H1 (cell line): ENCODE measurements around the gene CDYL. TPM values are rescaled to one million over a fixed set of nuclear protein-coding genes. Genes with fewer than 3 reads are reported as not detected.

Experiments
- CHD7 ChIP-seq: fragments of 300-600 bp; sonication (generic); IDR thresholded peaks from 2 replicates; pipeline ENCODE4 v1.7.1; 2012; ENCODE audit warnings: low read length, moderate library complexity, mild to moderate bottlenecking, inconsistent platforms; ENCODE audit not compliant: insufficient replicate concordance
- FOSL1 ChIP-seq: IDR thresholded peaks from 2 replicates; pipeline ENCODE4 v1.6.1; 2011; ENCODE audit warnings: mild to moderate bottlenecking, low read depth, low read length, moderate library complexity; ENCODE audit not compliant: insufficient read depth
- NANOG ChIP-seq: IDR thresholded peaks from 2 replicates; pipeline ENCODE4 v1.6.1; 2011; ENCODE audit warnings: low read length, low read depth, mild to moderate bottlenecking, inconsistent platforms; ENCODE audit not compliant: insufficient read depth, poor library complexity, severe bottlenecking
- RAD21 ChIP-seq, 2 experiments: IDR thresholded peaks in 1 of 2; conservative IDR thresholded peaks in 1 of 2; 2 replicates each; pipeline ENCODE4 v1.6.1; 2011; ENCODE audit warnings: low read depth in 2 of 2, low read length in 2 of 2, improper control_type of control experiment in 1 of 2, inconsistent platforms in 1 of 2, mild to moderate bottlenecking in 1 of 2, moderate library complexity in 1 of 2
- RBBP5 ChIP-seq: IDR thresholded peaks from 2 replicates; pipeline ENCODE4 v1.7.1; 2012; ENCODE audit warnings: low read depth, mild to moderate bottlenecking, inconsistent platforms, low read length, moderate library complexity, borderline replicate concordance
- RFX5 ChIP-seq: IDR thresholded peaks from 2 replicates; pipeline ENCODE4 v1.6.1; 2011; ENCODE audit warnings: low read depth, low read length, improper control_type of control experiment, borderline replicate concordance
- TAF7 ChIP-seq: optimal IDR thresholded peaks from 2 replicates; pipeline ENCODE3; 2011; ENCODE audit warnings: low read depth, mild to moderate bottlenecking, inconsistent platforms, low read length, moderate library complexity, borderline replicate concordance
- polyA plus RNA-seq, 7 experiments: library from polyadenylated mRNA; depleted of rRNA in 3 of 7; stranded (reverse) in 5 of 7; unstranded in 2 of 7; fragments of >200 nt in 5 of 7; fragments of 200-250 nt in 2 of 7; gene quantifications; 1 replicate in 5 of 7; 2 replicates in 1 of 7; 4 replicates in 1 of 7; pipeline versions ENCODE4 v1.2.1 to v1.2.3, GENCODE V29; 2011 to 2013; ENCODE audit warnings: missing spikeins in 2 of 7, mixed read lengths in 2 of 7
- total RNA-seq: library from RNA; stranded (reverse); fragmentation: NEBNext Ultra II Directional; extraction: Animal tissue kit (Norgen Biotek cat#: 25700); gene quantifications from 2 replicates; pipeline ENCODE4 v1.2.1, GENCODE V29; 2021

CDYL gene
- total and polyA plus RNA-seq, 2 of the 8 experiments (the other 6 are each of a cell fraction or from before 2014, with no cell fraction given): 56.4 to 119 TPM

GRCh38 chr6:4762294-4762693 lies 13.9 kb upstream of the CDYL start (continued):
- TF ChIP-seq CHD7: no peak
- TF ChIP-seq NANOG: no peak
- TF ChIP-seq RAD21 (IDR thresholded peaks at IDR 0.05 in 1 of 2, conservative IDR thresholded peaks at IDR 0.05 in 1 of 2; ENCODE audit: low read depth in 2 of 2, low read length in 2 of 2): no peak
- no peak for TF ChIP-seq RFX5
- TF ChIP-seq RBBP5: no peak
- no peak for TF ChIP-seq FOSL1
- no peak for TF ChIP-seq TAF7
- TF ChIP-seq, all 59 proteins: peak for 0
